Type B pancreatic cell (in vitro differentiated cells): ENCODE measurements around the gene XYLT1. TPM values are rescaled to one million over a fixed set of nuclear protein-coding genes. Genes with fewer than 3 reads are reported as not detected.

ENCODE experiments used
- DNase-seq: peaks from one replicate; pipeline ENCODE4 v3.0.0; 2021; ENCODE audit warnings: mixed read lengths; ENCODE audit not compliant: unreplicated experiment; ENCODE audit errors: extremely low spot score
- H3K27ac Mint-ChIP-seq: 2 replicates; pipeline ENCODE4 v1.8.0; 2021; ENCODE audit warnings: mild to moderate bottlenecking, mixed read lengths
- H3K27me3 Mint-ChIP-seq: 2 replicates; pipeline ENCODE4 v1.8.0; 2021; ENCODE audit warnings: mixed read lengths
- H3K36me3 Mint-ChIP-seq: 2 replicates; pipeline ENCODE4 v1.8.0; 2021; ENCODE audit warnings: mixed read lengths
- H3K4me1 Mint-ChIP-seq: one replicate; pipeline ENCODE4 v1.8.0; 2021; ENCODE audit warnings: mixed read lengths; ENCODE audit not compliant: unreplicated experiment
- H3K4me3 Mint-ChIP-seq: 2 replicates; pipeline ENCODE4 v1.8.0; 2021; ENCODE audit warnings: mild to moderate bottlenecking, mixed read lengths
- H3K9me3 Mint-ChIP-seq: 2 replicates; pipeline ENCODE4 v1.8.0; 2021; ENCODE audit warnings: mixed read lengths
- total RNA-seq: library from RNA; stranded (reverse); gene quantifications from 2 replicates; pipeline ENCODE4 v1.2.1, GENCODE V29; 2021; ENCODE audit warnings: low replicate concordance
- TF ChIP-seq, protein P1 (sequence below): fragments of 200-600 bp; sonication (generic); conservative IDR thresholded peaks from 2 replicates; pipeline ENCODE4 v1.5.0; 2021; ENCODE audit warnings: antibody characterized with exemption, mild to moderate bottlenecking

Gene XYLT1
- total RNA-seq, 1 donor from 2014 or later = 14.9 TPM

DNA sequence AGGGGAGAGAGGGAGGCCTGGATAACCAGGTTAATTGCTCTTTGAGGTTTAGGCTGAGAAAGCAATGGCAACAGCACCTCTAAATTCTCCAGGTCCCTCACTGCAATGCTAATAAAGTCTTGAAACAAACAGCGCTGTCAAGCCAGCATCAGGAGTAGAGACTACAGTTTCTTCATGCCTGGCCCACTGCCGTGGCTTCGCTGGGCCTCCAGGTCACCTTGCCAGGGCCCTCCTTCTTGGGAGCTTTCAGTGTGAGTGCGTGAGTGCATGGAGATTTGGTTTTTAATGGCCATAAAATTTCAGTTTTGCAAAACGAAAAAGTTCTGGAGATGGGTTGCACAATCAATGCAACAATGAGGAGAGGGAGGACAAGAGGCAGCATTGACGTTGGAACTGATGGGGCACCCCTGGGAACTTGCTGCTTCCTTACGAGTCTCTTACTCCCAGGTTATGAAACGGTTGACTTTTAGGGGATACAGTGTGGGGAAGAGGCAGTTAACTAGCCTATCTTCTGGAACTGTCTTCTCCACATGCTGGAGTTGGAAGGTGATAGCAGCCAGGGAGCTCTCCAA is 229.4 kb downstream of the XYLT1 start:
- Mint-ChIP-seq H3K27ac (no peak overlapping the region), H3K36me3 (peaks cover 4% of the 10 kb centered on the region), H3K27me3 (peaks cover 5% of the 10 kb centered on the region), H3K4me3 (no peak overlapping the region), H3K9me3 (peaks cover 8% of the 10 kb centered on the region), H3K4me1 (no peaks in the 10 kb centered on the region)
- TF ChIP-seq, protein P1, sequence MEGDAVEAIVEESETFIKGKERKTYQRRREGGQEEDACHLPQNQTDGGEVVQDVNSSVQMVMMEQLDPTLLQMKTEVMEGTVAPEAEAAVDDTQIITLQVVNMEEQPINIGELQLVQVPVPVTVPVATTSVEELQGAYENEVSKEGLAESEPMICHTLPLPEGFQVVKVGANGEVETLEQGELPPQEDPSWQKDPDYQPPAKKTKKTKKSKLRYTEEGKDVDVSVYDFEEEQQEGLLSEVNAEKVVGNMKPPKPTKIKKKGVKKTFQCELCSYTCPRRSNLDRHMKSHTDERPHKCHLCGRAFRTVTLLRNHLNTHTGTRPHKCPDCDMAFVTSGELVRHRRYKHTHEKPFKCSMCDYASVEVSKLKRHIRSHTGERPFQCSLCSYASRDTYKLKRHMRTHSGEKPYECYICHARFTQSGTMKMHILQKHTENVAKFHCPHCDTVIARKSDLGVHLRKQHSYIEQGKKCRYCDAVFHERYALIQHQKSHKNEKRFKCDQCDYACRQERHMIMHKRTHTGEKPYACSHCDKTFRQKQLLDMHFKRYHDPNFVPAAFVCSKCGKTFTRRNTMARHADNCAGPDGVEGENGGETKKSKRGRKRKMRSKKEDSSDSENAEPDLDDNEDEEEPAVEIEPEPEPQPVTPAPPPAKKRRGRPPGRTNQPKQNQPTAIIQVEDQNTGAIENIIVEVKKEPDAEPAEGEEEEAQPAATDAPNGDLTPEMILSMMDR = no peak
- DNase-seq = no peak

DNA sequence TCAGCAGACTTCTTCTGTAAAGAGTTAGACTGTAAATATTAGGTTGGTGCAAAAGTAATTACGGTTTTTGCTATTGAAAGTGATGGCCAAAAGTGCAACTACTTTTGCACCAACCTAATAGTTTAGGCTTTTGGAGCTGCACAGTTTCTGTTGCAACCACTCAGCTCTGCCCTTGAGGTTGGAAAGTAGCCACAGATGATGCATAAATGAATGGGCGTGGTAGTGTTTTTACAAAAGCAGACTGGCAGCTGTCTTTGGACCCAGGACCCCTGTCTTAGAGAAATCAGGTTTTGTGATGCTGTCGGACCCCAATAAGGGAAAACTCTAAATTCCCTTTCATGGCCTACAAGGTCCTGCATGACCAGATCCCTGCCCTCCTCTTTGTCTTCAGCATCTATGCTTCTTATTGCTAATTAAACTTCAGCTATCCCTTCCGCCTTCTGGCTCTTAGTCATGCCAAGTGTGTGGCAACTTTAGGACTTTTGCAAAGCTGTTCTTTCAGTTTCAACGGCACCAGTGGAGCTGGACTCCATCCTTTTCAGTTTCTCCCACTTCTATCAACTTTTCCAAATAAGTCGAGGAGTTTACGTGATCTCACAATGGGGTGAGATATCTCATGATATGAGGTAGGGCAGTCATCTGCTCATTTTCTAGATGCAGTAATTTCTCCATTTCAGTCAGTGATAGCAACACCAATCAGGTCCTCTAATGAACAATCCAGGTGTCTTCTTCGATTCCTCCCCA is 232.3 kb downstream of the XYLT1 start:
- peaks cover 4% of the 10 kb centered on the region for H3K27me3 Mint-ChIP-seq
- no peak overlapping the region for H3K27ac Mint-ChIP-seq
- peaks cover 8% of the 10 kb centered on the region for H3K9me3 Mint-ChIP-seq
- no peak overlapping the region for H3K4me3 Mint-ChIP-seq
- TF ChIP-seq, protein P1 = no peak
- H3K36me3 Mint-ChIP-seq = peaks cover 4% of the 10 kb centered on the region
- no peaks in the 10 kb centered on the region for H3K4me1 Mint-ChIP-seq
- no peak for DNase-seq

DNA sequence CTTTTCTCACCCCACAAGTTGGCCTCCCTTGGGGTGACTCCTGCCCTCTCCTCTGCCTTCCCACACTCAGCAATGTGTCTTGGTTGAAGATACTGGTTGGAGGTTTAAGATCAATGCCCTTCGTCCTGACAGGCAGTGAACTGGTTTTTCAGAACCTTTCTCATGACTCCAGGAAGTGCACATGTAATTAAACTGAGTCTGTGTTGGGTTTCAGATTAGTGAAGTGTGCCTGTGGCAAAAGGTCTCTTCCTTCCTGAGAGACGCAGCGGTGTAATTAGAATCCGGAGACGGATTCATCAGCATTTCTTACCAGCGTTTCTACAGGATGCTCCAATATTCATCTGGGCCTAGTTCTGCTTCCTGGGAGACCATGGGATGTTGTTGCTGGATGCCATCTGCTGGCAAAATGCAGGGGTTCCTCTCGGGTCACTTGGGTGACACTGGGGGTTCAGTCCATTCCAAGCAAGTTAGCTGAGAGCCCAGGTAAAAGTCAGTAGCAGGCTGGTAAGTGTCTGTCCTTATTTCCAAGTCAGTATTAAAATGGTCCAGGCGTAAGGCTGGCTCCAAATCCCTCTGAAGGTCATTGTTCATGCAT is 233.3 kb downstream of the XYLT1 start:
- H3K27ac Mint-ChIP-seq = no peak overlapping the region
- peaks cover 4% of the 10 kb centered on the region for H3K9me3 Mint-ChIP-seq
- H3K27me3 Mint-ChIP-seq = no peaks in the 10 kb centered on the region
- peaks cover 6% of the 10 kb centered on the region for H3K36me3 Mint-ChIP-seq
- no peak for DNase-seq
- TF ChIP-seq, protein P1 = no peak
- H3K4me1 Mint-ChIP-seq = no peaks in the 10 kb centered on the region
- H3K4me3 Mint-ChIP-seq = no peak overlapping the region

DNA sequence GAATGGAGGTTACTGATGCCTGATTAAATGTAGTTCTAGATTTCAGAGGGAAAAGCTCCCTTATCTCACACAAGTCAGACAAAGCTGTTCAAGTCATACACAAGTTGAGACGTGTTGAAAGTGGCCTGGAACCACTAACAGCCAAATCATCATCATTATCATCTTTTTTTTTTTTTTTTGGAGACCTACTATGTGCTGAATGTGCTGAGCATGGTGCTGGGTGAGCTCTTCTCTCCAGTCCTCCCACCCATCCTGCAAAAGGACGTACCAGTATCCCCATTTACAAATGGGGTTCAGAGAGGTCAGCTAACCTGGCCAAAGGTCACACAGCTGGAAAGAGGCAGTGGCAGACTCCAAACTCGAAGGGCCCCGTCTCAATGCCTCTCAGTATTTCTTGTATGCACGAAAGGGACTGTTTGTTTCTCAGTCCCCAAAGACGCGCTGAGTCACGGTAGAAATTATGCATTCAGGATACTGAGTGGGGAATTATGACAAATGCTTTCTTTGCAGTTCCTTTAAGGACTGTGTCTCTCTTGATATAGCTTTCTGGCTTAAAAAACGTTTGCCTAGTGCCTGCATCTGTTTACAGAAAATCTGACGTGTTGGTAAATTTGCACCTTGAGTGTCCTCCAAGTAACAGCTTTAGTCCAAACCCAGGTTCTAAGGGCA is 235.5 kb downstream of the XYLT1 start:
- Mint-ChIP-seq H3K27me3 (no peaks in the 10 kb centered on the region), H3K9me3 (peaks cover 4% of the 10 kb centered on the region), H3K4me1 (no peaks in the 10 kb centered on the region), H3K36me3 (peaks cover 8% of the 10 kb centered on the region), H3K4me3 (no peak overlapping the region), H3K27ac (no peak overlapping the region)
- TF ChIP-seq, protein P1 = no peak
- no peak for DNase-seq

DNA sequence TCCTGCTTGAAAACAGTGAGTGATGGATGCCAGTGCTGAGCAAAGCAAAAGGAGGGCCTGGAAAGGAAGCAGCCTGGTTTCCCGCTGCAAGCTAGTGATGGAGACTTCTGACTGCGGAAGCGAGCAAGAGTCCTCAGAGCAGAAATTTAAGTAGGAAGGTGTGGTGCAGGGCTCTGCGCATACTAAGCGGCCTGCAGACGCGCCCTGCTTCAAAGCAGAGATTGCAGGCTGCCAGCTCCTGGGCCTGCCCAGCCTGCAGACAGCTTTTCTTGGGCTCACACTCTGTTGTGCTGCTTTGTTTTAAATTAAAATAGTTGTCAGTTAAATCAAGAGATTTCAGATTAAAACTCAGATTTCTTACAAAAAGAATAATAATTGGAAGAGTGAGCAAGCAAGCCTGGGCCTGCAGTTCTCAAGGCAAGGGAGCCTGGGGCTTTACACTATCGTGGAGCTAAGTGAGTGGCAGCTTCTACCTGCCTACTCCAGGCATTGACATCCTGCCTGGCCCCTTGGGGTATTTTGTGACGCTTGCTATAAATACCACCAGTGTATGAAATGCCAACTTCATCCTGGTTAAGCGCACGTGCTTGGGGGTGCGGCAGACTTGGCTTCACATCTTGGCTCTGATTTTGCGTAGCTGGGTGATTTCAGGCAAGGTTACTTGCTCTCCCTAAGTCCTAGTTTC is 237.3 kb downstream of the XYLT1 start:
- peaks cover 6% of the 10 kb centered on the region for H3K9me3 Mint-ChIP-seq
- H3K27ac Mint-ChIP-seq = no peak overlapping the region
- DNase-seq = no peak
- no peaks in the 10 kb centered on the region for H3K27me3 Mint-ChIP-seq
- H3K4me1 Mint-ChIP-seq = no peaks in the 10 kb centered on the region
- peaks cover 4% of the 10 kb centered on the region for H3K36me3 Mint-ChIP-seq
- H3K4me3 Mint-ChIP-seq = no peak overlapping the region
- TF ChIP-seq, protein P1 = no peak
